Measurements from ENCODE around the gene UBA6.
"Not testable (repeated sequence)": the region's sequence is repeated elsewhere in the genome, so short reads cannot be mapped to it uniquely, and the experiment has no call there.

Gene UBA6

GRCh38 chr4:67659065-67659464, 41.9 kb downstream of the UBA6 start:
- DNase-seq = no peak

DNA sequence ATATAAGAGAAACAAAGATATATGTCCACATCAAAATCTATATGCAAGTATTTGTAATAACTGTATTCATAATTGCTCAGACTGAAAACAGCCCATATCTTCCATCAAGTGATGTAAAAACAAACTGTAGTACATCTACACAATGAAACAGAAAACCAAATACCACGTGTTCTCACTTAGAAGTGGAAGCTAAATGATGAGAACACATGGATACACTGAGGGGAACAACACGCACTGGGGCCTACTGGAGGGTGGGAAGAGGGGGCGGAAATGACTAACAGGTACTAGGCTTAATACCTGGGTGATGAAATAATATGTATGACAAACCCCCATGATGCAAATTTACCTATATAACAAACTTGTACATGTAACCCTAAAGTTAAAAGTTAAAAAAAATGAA, 42.7 kb downstream of the UBA6 start:
- DNase-seq = no peak

- no peak for DNase-seq
Measured at GRCh38 chr4:67651536-67651935, 49.4 kb downstream of the UBA6 start.

GRCh38 chr4:67638136-67638535, 62.8 kb downstream of the UBA6 start:
- DNase-seq = no peak

DNA sequence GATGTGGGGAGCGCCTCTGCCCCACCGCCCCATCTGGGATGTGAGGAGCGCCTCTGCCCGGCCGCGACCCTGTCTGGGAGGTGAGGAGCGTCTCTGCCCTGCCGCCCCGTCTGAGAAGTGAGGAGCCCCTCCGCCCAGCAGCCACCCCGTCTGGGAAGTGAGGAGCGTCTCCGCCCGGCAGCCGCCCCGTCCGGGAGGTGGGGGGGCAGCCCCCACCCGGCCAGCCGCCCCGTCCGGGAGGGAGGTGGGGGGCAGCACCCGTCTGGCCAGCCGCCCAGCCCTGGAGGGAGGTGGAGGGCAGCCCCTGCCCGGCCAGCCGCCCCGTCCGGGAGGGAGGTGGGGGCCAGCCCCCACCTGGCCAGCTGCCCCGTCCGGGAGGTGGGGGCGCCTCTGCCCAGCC, 64.0 kb downstream of the UBA6 start:
- DNase-seq = not testable (repeated sequence)

DNA sequence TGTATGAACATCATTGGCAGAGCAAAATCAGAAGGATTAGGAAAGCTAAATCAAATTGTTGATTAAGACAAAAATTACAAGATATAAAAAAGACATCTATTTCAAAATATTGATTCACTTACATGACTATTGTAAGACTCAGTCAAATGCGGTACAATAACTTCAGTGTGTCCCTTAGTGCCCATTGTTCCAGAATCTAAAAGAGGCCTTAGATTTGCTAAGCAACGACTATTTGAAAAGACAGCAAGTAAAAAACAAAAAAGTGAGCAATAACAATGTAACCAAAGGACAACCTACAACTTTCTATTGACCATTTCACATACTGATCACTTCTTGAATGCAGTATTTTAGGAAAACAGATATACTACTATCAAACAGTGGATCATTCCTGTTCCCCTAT, 65.6 kb downstream of the UBA6 start:
- DNase-seq = no peak

- no peak for DNase-seq
Measured at GRCh38 chr4:67634741-67635140, 66.2 kb downstream of the UBA6 start.

GRCh38 chr4:67632492-67632891, 68.5 kb downstream of the UBA6 start:
- no peak for DNase-seq

GRCh38 chr4:67624939-67625338, 76.0 kb downstream of the UBA6 start:
- no peak for DNase-seq

- DNase-seq = no peak
Measured at GRCh38 chr4:67616478-67616877, 84.5 kb downstream of the UBA6 start.

DNA sequence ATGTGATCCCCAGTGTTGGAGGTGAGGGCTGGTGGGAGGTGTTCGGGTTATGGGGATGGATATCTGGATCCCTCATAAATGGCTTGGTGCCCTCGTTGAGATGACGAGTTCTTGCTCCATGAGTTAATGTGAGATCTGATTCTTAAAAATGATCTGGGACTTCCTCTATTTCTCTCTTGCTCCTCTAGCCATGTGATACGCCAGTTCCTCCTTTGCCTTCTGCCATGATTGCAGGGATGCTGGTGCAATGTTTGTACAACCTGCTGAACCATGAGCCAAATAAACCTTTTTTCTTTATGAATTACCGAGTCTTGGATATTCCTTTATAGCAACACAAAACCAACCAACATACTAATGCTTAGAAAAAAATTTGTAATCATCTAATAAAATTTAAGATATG, 85.8 kb downstream of the UBA6 start:
- DNase-seq = no peak

GRCh38 chr4:67614186-67614585, 86.8 kb downstream of the UBA6 start:
- no peak for DNase-seq

GRCh38 chr4:67608027-67608426, 92.9 kb downstream of the UBA6 start:
- no peak for DNase-seq

DNA sequence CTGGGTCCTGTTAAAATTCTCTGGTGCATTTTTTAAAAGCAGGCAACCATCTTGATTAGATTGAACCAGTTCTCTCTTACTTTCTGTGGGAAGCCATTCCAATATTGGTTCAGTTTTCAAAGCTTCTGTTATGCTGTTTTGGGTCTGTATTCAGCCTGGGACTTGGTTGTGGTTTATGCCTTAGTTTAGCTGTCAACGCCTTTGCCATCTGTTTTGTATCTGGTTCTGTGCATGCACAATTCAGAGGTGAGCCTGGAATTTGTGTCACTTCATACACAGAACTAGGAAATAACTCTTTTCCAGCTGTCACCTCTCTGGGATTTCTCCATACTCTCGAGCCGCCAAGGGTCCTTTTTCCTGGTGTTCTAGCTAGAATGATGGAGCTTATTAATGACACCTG, 96.2 kb downstream of the UBA6 start:
- no peak for DNase-seq

GRCh38 chr4:67604029-67604381, 97.0 kb downstream of the UBA6 start:
- DNase-seq = no peak

- no peak for DNase-seq
Measured at GRCh38 chr4:67603310-67604028, 97.5 kb downstream of the UBA6 start.

- DNase-seq = no peak
Measured at GRCh38 chr4:67593741-67594175, 107.2 kb downstream of the UBA6 start.

DNA sequence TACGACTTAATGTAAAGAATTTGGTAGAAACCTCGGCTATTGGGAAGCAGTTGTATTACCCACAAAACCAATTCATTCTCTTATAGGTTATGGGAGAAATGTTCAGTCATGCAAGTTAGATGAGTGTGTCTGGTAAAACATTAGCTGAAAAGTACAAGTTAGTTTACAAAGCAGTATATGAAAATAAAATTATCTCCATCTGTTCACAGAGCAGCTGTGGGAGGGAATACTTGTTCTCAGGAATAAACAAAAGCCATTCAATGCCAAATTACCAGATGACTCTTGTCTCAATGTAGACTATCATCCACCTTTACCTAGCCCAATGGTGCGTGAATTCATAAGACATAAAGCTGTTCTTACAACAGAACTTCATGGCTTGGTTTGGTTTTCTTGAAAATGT, 113.8 kb downstream of the UBA6 start:
- DNase-seq = no peak

- no peak for DNase-seq
Measured at GRCh38 chr4:67584496-67584895, 116.5 kb downstream of the UBA6 start.

- DNase-seq = no peak
Measured at GRCh38 chr4:67581913-67582312, 119.0 kb downstream of the UBA6 start.

DNA sequence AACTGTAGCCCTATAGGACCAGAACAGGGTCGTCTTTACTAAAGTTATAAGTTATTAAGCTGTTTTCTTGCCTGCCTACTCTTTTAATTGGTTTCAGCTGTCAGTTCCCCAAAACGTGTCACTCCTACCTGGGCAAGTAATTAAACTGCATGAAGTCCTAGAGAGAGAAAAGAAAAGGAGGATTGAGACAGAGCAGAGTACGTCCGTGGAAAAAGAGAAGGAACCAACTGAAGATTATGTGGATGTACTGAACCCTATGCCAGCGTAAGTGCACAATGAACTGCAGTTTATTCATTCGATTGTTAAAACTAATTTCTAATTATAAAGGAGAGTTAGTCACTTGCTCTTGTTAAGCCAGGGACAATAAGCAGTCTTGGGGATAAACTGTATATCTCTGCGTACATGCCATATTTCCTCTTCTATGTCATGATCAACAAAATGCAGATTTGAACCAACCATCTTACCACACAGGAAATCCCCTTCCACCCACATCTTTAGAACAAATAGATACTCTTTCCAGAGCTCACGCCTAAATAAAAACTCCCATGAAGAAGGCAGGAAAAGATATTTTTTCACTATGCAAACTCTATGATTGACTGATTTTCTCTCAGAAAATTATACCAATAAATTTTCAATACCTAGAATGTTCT, 119.6 kb downstream of the UBA6 start:
- no peak for DNase-seq

DNA sequence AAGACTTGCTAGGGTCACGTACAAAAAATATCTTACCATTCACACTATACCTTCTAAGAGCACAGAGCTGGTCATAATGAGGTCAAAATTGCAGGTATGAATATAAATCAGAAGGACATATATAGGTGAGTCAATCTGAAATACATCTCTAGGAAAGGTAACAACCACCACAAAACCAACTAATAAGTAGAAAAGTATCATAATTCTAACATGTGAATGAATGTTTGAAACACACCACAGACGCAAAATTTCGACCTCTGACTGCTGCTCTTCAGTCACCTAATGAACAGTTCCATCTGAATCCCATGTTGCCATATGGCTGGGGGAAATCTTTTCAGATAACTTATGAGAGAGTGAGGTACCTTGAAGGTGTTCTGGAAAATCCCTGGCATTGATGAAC, 120.4 kb downstream of the UBA6 start:
- DNase-seq = no peak

DNA sequence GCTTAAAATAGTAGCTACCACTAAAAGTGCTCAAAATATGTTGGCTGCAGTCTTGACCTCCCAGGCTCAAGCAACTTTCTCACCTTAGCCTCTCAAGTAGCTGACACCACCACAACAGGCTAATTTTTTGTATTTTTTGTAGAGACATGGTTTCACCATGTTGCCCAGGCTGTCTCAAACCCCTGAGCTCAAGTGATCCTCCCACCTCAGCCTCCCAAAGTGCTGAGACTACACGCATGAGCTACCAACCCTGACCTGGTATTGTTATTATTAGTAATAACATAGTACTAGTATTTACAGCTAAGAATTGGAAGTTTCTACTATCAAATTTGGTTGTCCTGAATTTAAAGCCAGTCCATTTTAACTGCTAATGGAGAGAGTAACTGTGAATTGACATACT, 124.4 kb downstream of the UBA6 start:
- no peak for DNase-seq

DNA sequence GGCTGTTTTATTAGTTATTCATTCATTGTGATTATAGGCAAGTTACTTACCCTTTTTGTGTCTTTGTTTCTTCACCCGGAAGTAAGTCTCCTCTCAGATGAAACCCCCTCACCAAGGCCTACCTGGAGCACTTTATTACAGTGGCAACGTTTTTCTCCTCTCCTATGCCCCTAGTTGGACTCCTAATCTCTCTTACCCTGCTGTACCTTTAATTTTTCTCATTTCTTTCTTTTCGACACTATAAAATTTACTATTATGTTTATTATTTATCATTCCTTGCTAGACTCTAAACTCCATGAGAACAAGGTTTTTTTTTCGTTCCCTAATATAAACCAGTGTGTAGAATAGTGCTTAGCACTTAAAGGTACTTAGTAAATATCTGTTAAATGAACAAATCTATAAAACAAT, 124.9 kb downstream of the UBA6 start:
- no peak for DNase-seq
